GM18861 (cell line): ENCODE measurements around the gene PXN.
A peak's percentile ranks its signal among the peaks of the same experiment; 100 is the strongest.

Experiments
- ATAC-seq: cut with Tn5 transposase; IDR thresholded peaks from one replicate; pipeline ENCODE4 v1.9.1; 2021; ENCODE audit not compliant: unreplicated experiment

Gene PXN

GRCh38 chr12:120265473-120266179 lies at the start of gene PXN:
TSS of gene PXN (minus strand) at chr12:120265730. CDS start at chr12:120265629, 101 bp downstream.
- ATAC-seq = peak; percentile 38

DNA sequence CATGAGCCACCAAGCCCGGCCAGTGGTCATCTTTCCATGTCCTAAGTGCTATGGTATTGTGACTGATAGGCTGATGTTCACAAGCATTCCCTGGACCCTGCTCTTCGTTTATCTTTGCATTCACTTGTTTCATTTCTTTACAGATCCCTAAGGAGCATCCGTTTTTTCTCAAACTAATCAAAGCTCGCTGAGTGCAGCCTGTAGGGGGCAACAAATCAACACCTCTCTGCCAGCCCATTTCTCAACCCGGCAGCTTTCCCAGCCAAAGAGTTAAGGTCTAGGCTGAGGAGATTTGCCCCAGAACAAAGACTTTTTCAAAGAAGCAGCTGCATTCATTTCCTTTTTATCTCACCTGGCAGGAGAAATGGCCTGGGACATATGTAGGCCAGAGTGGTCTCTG lies 48.7 kb upstream of the PXN start:
- ATAC-seq = no peak

GRCh38 chr12:120301962-120302815 lies 36.7 kb upstream of the PXN start, which contains the start of gene SIRT4:
TSS of gene SIRT4 (plus strand) at chr12:120302321. CDS start at chr12:120303562, 1,241 bp downstream.
- ATAC-seq = peak; percentile 98

DNA sequence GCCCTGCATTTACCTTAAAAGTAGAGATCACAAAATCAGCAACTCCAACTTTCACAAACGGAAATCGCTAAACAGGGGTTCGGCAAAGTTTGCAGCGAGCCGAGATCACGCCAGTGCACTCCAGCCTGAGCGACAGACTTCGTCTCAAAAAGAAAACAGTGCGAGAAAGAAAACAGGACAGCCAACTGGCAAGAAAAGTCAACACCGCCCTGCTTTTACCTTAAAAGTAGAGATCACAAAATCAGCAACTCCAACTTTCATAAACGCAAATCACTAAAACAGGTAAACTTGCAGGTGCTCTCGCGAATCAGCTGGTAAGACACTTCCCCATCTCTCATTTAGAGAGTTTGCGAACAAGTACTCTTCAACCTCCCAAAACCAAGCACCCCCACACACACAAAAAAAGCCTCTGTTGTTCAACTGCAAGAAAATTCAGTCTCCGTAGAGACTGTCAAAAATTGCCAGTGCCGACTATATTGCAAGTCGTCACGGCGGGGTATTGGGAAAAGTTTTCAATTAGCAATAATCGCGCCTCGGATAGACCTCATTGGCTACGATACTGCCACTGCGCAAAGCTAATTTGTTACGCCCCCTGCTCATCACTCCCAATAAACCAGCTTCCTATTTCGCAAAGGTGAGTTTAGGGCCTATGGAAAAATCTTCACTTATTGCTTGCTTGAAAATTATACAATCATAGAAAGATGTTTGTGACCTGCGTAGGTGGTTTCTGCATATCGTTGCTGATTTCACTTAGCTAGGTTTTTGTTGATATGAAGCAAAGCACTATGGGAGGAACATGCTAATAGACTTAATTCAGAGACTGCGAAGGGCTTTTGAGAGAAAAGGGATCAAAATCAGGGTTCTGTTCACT lies 27.4 kb upstream of the PXN start, which contains the start of gene RNU4-1:
TSS of gene RNU4-1 (minus strand) at position 577 of the 871 bp plus-strand sequence.
- peak; percentile 39 for ATAC-seq

- no peak for ATAC-seq
Observed at GRCh38 chr12:120292411-120292660, 26.8 kb upstream of the PXN start.

DNA sequence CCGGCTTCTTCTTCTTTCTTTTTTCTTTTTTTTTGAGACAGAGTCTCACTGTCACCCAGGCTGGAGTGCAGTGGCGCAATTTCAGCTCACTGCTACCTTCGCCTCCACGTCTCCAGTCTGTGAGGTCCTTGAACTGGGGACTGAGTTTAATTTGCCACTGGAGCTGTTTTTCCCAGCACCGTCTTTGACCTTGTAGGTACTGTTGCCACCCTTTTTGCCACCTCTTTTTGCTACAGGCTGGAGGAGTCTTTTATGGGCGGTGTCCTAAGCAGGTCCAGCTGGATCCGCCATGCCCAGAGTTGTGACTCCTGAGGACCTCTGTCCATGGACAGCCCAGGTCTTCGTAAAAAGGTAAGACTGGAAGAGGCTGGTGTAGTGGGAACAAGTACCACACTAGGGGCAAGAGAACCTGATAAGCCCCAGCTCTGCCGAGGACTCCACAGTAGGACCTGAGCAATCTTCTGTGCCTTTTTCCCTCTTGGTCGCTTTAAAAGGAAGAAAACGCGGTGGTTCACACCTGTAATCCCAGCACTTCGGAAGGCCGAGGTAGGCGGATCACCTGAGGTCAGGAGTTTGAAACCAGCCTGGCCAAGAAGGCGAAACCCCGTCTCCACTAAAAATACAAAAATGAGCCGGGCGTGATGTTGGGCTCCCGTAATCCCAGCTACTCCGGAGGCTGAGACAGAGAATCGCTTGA lies 25.2 kb upstream of the PXN start:
- ATAC-seq = no peak

DNA sequence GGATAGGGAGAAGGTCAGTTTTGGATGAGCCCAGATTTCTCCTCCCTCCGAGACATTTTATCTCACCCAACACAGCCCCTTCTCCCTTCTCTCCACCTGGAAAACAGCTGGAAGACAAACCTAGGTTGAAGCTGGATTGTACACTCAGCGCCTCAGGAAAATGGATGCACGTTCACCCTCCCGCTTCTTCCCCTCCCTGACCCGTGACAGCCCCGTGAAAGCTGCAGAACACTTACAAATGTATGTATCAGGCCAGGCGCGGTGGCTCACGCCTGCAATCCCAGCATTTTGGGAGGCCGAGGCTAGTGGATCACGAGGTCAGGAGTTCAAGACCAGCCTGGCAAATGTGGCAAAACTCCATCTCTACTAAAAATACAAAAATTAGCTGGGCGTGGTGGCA lies 22.0 kb upstream of the PXN start:
- no peak for ATAC-seq

GRCh38 chr12:120286768-120287490 lies 21.4 kb upstream of the PXN start:
- ATAC-seq = no peak

DNA sequence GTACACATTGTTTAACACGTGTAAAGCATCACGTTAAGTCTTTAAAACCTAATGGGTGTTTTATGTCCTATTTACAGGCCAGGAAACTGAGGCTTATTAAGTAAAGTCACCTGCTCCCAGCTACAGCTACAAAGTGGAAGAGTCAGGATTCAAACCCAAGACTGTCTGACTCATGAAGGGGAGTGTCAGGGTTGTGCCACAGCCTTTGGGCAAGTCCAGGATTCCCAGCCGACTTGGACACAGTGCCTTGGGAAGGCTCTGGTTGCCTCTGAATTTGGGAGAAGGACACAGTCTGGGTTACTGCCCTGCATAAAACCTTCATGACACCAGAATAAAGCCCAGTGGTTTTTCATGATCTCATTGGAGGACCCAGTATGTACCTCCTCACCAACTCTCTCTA lies 18.9 kb upstream of the PXN start:
- no peak for ATAC-seq

DNA sequence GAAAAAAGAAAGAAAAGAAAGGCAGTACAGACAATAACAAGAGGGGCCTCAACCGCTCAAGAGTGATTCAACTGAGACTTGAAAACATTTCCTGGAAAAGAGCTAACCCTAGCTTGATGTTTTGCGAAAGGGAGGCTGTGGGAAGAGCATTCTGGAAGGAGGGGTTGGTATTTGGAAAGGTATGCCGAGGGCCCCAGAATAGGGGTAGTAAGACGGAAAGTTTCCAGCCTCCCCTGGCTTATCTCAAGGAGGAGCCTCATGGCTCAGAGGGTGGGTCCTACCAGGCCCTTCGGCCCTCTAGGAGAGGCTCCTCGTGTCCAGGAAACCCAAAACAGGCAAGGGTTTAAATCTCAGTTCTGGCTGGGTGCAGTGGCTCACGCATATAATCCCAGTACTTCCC lies 17.8 kb upstream of the PXN start:
- ATAC-seq = no peak

- no peak for ATAC-seq
Observed at GRCh38 chr12:120278137-120279069, 12.9 kb upstream of the PXN start.

- no peak for ATAC-seq
Observed at GRCh38 chr12:120276734-120277133, 11.2 kb upstream of the PXN start.

- no peak for ATAC-seq
Observed at GRCh38 chr12:120267736-120268135, 2.2 kb upstream of the PXN start.

- ATAC-seq = no peak
Observed at GRCh38 chr12:120266180-120266870, 795 bp upstream of the PXN start.

DNA sequence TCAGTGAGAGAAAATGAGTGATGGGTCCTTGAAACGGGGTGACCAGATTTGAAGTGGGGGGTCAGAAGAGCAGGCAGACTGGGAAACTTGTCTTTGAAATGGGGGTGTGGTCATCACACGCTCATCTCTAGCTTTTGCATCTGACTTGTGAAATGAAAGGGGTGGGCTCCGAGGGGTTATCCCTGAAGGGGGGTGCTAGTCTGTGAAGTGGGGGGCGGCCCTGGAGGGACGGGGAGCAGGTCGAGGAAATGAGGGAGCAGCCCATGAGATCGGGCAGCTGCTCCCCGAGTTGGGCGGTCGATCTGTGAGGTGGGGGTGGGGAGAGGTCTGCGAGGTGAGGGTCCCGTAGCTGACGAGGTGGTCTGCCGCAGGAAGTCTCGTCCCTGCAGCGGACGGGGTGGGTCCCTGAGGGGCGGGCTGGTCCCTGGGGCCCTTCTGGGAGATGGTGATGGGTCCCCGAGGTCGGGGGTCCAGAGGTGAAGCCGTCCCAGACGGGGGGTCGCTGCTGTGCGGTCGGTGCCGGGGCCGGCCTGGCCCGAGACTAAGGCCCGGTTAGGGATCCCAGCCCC lies 542 bp downstream of the PXN start:
- no peak for ATAC-seq

DNA sequence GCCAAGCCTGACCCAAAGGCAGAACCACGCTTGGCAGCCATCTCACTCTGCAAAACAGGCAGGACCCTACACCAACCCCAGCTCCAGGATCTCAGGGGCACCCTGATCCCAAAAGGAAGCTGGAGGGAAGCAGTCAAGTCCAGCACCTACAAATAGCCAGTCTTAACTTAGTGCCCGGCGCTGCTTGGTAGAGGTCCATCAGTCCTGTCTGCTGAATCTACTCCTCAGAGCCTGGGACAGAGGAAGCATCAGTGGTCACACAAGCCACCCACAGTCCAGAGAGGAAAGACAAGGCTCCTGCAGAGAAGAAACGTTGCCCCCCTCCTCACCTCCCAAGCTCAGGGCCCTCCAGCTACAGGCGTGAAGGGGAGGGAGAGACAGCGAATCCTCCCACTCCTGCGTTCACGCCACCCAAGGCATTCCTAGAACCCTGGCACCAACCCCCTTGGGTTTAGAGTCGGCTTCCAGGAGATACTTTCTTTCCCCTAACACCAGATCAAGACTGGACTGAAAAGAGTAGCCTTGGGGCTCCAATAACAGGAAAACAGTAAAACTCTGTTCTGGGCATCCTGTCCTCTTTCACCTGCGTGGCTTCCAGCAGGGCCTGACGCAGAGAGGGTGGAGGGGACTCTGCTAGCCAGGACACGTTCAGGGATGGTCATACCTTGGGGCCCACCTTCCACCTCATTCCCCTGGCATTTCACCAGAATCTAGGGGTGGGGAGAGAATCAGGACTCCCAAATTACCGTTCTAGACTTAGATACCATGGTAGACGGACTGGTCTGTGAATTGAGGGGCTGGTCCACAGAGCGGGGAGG lies 1.2 kb downstream of the PXN start:
- ATAC-seq = no peak

- ATAC-seq = no peak
Observed at GRCh38 chr12:120263748-120264085, 1.8 kb downstream of the PXN start.
